Activated CD4-positive, alpha-beta T cell treated with anti-CD3 and anti-CD28 coated beads, Interleukin-2, amount 50 U/mL, for 4 hours (primary cell): ENCODE measurements around the gene RASGRF1.

Experiments
- DNase-seq, 2 experiments: peaks; one replicate each; pipeline ENCODE4 v3.0.0-alpha.2; 2020

The RASGRF1 gene

DNA sequence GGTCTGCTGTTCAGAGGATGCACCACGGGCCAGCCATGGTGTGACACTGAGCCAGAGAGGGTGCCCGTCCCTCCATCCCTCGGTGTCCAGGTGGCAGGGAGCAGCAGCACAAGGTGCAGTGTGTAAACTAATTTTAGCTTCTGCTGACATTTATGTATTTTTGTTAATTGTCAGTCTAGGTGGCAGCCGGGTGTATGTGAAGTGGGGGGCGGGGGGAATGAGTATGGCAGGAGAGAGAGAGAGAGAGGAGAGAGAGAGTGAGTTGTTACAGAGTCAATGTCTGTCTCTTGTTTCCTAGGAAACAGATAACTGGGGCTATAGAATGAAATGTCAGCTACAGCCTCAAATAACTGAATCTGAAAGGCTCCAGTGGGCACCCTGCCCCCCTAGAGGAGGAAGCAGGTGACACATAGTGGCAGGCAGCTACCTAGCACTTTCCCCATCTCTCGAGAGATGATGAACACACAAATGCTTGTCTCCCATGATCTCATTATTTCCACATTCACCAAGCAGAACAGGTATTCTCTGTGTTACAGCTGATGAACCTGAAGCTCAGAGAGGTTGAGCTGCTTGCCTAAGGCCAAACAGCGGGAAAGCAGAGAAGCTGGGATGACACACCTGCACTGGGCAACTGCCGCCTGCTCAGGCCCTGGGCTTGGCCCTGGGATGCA, 24.7 kb downstream of the RASGRF1 start:
- no peak for DNase-seq

GRCh38 chr15:79065361-79065705, 25.2 kb downstream of the RASGRF1 start:
- no peak for DNase-seq

DNA sequence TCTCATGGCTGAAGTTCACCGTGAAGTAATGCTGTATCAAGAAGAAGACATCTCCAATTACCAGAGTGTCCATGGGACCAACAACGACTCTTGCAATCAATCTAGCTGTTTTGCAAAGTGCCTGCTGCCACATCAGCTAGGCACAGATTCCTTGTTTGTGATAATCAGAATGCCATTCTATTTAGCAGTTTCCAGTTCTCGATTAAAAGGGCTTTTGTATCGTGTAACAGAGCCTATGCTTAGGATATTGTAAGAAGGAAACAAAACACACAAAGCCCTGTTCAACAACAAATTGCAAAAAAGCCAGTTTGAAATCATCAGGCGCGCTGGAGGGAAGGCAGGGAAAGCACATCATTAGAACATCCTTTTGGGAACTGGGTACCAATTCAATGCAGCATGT, 26.1 kb downstream of the RASGRF1 start:
- DNase-seq: no peak

GRCh38 chr15:79060175-79060574, 30.4 kb downstream of the RASGRF1 start:
- no peak for DNase-seq

- no peak for DNase-seq
Measured at GRCh38 chr15:79059081-79059572, 31.5 kb downstream of the RASGRF1 start.

GRCh38 chr15:79058260-79058850, 32.2 kb downstream of the RASGRF1 start:
- no peak for DNase-seq

DNA sequence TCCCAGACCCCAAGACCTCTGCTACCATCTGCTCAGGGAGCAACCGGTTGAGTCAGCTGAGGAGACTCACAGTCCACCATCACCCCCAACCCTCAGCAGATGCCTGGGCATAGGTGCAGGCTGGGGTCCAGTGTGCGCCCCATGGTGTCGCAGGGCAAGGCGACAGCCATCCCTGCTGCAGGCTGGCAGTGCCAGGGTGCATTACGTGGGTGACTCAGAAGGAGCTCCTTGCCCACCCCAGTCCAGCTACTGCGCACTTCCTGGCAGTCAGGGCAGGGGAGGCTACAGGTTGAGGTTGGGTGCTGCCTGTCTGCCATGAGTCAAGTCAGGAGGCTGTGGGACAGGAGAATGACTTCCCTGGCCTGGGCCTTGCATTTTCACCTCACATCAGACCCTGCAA, 33.5 kb downstream of the RASGRF1 start:
- DNase-seq: no peak

DNA sequence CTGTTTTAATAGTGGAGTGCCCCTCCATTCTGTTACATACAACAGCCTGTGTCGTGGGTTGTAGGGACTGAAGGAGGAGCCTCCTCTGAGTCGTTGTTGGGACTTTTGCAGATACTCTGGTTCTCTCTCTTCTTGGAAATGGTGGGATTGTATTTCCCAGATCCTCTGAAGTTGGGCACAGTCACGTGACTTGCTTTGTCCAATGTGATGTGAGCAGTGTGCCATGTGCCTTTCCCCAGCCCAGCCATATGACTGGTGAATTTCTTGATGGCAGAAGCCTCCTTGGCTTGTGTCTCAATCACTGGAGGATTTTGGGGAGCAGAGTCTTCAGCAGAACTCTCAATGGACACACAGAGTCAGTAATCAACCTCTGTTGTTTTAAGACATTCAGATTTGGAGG, 36.2 kb downstream of the RASGRF1 start:
- no peak for DNase-seq

DNA sequence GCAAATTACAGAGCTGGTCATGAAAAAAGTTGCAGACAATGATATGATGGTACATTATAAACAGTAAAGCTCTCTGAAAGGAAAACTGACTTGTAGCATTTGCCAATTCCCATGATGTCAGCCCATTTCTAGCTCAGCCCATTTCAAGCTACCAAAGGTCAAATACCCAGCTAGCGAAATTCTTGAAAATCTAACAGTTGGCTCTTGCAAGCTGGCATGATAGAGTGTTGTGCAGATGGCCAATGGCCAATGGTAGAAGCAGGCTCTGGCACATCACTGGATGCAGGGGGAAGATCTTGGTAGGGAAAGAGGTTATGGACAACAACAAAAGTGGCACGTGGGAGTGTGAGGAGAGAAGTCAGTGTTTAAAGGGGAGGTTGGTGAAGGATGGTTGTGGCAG, 36.7 kb downstream of the RASGRF1 start:
- DNase-seq: no peak

GRCh38 chr15:79051941-79052731, 38.4 kb downstream of the RASGRF1 start:
- DNase-seq: no peak

DNA sequence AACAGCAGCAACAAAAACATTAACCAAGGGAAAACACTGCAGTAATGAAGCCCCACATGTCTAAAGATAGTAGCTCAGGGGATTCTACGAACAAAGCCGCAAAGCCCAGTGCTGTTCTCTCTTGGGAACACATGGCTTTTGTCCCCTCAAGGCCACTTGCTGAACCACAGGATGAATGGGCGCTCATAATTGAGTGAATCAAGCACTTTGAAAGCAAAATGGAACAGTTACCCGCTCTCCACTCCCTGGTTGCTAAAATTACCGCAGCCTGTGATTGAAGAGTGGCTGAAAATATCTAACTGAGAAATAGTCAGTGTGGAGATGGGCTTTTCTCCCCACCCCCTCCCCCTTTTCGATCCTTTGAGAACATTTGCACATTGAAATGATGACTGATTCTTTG, 39.6 kb downstream of the RASGRF1 start:
- DNase-seq: no peak

DNA sequence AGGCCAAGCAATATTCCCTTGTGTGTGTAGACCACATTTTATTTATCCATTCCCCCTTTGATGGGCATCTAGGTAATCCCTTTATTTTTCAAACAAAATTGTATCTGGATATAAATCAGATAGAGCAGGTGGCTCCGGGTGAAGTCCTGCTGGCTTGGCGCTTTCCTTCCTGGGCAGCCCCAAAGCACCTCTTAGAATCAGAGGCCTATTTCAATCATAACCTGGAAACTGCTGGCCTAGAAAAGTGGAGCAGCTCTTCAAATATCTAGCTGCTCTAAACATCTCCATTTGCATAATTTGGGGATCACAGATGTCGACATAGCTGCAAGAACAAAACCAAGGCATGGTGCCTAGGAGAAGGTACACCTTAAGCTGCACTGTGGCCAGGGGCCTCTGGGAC, 40.2 kb downstream of the RASGRF1 start:
- no peak for DNase-seq

- no peak for DNase-seq
Measured at GRCh38 chr15:79049416-79049815, 41.2 kb downstream of the RASGRF1 start.

DNA sequence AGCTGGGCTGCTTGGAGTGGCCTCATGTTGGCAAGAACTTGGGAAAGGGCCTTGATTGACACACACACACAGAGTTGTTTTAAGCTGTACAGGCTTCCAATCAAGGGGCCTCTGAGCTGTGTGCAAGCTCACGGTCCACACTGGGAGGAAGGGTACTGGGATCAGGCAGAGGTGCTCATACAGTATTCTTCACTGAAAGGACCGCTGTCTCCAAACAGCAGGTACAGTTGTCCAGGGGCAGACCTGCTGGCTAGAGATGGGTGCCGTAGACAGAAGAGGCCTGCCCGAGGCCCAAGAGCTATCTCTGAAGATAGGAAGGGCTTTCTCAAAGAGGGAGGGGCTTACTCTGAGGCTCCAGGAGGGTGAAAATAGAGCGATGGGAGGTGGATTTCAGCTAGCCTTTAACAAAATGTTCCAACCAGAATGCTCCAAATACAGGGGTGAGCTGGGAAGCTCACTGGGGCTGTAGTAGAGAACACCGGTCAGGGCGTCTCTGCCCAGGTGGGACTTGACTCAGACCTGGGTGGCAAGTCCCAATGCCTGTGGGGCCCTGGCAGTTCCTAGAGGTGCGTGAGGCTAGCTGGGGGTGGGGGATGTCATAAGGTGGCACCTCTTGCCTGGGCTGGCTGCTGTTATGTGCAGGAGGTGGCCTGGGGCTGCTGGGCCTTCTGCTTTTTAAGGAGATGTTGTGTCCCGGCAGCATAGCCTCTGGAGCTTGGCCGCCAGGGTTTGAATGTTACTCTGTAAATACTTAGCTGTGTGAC, 42.7 kb downstream of the RASGRF1 start:
- no peak for DNase-seq

DNA sequence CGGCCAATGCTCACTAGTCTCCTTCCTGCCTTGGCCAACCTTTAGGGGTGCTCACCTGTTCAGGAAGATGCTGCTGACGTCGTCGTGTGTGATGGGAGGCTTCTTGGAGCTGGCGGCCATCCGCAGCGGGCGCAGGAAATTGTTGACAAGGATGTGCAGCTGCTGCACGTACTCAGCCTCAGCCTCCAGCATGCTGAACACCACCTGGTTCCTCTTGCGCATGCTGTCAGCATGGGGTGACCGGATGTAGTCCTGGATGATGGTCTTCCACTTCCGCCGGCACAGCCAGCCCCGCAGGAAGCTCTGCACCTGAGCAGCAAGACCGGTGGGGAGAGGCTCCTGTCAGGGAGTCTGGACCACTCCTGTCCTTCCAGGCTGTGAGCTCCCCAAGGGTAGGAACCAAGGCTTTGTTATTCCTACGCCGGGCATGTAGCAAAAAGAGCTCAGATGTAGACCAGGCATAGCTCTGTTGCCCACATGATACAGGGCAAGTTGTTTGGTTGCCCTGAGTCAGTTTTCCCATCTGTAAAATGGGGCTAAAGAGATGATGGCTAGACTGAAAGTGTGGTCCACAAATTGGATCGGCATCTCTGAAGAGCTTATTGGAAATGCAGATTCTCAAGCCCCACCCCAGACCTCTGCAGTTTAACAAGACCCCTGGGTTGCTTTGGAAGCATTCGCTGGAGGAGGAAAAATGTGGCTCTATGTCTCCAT, 43.7 kb downstream of the RASGRF1 start:
- no peak for DNase-seq

- no peak for DNase-seq
Measured at GRCh38 chr15:79045041-79045440, 45.5 kb downstream of the RASGRF1 start.

DNA sequence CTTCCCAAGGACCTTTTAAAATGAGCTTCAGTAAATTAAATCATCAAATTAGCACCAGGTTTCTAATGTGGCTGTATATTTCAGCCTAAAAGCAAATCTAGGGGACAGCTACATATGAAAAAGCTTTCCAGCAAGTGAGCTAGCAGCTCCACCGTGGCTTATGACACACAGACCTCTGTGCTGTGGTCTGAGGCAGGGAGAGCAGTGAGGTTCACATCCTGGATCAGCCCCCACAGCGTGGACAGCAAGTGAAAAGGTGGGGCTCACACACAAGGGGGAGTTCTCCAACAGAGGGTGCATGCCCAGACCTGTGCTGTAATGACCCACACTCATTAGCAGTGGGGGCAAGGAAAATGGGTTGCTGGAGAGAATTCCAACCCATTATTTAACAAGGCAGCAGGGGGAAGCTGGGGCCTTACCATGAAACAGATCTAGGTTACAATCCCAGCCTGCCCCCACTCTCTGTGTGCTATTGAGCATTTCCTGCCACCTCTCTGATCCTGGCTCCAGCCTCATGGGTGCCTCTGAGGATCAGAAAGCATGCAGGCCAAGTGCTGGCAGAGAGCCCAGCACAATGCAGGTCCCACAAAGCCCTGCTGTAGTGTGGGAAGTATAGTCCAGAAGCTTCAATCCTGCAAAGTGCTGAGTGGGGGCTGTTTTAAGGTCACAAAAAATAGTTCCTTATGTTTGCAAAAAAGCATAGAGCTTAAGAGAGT, 48.2 kb downstream of the RASGRF1 start:
- no peak for DNase-seq

DNA sequence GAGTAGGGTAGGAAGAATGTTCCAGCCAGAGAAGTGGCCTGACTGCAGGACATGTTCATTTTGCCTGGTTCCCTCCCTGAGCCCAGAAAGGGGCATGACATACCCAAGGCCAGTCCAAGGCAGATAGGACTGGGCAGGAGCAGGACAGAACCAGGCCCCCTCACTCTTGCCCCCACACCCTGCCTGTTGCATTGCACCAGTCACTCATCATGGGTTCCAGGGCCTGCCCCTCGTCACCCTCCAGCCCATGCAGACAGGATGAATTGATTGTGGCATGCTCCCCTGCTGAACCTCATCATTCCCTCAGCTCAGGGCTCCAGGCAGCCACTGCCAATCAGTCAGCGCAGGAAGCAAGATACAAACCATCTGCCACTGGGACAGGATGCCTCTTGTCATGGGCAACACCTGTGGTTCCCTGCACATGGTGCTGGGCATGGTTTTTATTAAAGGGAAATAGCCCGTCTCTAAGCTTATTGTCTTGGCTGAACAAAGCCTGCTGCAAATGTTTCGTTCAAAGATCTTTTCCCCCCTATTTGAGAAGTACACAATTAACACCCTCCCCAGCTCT, 48.9 kb downstream of the RASGRF1 start:
- no peak for DNase-seq

DNA sequence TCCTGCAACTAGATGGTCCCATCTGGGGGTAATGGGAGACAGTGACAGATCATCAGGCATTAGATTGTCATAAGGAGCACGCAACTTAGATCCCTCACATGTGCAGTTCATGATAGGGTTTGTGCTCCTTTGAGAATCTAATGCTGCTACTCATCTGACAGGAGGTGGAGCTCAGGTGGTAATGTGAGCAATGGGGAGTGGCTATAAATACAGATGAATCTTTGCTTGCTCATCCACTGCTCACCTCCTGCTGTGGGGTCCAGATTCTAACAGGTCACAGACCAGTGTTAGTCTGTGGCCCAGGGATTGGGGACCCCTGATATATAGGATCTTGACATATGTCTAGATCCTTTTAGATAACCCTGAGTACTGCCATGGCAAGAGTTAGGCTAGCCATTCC, 52.7 kb downstream of the RASGRF1 start:
- DNase-seq: no peak

DNA sequence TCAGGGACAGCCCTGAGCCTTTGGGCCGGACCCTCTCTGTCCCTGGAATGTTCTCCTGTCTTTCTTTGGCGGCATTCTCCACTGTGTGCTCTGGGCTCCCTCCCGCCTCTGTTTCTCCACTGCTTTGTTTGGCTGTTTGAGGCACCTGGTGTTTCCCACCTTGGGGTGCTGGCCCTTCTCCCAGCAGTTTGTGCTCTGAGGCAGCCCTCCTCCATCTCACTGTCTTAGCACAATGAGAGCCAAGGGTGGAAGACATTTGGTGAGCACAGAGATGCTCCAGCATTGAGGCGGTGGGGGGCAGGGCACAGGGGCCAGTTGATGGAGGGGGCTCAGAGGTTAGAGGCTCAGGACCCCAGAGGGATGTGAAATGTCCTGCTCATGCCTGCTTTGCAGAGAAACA, 54.3 kb downstream of the RASGRF1 start:
- DNase-seq: no peak

- DNase-seq: no peak
Measured at GRCh38 chr15:79035814-79036213, 54.8 kb downstream of the RASGRF1 start.

DNA sequence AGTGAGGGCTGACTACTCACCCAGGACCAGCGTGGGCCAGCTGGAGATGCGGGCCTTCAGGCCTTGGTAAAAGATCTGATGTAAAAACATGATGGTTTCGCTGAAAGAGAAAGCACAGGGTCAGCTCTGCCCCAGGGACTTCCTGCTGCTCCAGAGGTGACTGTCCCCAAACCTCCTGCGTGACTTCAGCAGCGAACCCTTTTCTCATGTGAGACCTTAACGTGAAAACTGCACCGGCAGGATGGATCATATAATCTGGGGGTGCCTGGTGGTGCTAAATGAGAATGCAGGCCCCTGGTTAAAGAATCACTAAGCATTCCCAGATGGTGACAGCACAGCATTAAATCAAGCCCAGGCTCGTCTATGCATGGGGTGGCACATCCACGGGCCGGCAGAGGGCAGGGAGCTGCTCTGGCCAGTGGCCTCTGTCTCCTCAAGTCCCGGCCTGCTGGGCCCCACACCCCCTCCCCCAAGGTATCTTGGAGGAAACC, 55.4 kb downstream of the RASGRF1 start:
- DNase-seq: no peak
